NCI-H1092 treated with DMSO at 0.1 percent for 48 hours (cell line): ENCODE measurements around the gene MEP1A.

Experiments
- DNase-seq: peaks from one replicate; lab custom pipeline; 2025; lab: John Stamatoyannopoulos, UW

MEP1A gene

DNA sequence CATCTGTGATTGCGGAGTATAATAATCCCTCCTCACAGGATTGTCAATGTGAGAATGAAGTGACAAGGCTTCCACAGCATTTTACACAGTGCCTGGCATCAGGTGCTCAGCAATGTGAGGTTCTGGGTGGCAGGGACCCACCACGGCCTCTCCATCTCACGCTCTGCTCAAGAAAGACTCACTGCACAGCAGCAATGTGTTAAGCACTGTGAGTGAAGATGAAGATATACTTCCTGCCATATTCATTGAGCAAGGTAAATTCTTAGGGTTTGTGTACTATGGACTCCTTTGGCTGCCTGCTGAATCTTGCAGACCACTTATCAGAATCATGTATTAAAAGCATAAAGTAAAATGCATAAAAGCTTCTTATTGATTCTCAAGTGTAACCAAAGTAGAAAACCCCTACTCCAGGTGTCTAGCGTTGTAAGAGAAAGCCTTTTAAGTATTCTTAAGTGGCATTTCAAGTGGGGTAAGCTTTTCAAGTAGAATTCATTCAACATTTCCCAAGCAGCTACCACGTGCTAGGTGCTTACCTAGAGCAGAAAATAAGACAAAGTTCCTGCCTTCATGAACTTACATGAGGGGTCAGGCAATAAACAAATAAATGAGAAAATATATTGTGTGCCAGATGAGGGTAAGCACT, 17.0 kb upstream of the MEP1A start:
- no peak for DNase-seq

- DNase-seq: no peak
Observed at GRCh38 chr6:46777476-46778346, 15.5 kb upstream of the MEP1A start.

DNA sequence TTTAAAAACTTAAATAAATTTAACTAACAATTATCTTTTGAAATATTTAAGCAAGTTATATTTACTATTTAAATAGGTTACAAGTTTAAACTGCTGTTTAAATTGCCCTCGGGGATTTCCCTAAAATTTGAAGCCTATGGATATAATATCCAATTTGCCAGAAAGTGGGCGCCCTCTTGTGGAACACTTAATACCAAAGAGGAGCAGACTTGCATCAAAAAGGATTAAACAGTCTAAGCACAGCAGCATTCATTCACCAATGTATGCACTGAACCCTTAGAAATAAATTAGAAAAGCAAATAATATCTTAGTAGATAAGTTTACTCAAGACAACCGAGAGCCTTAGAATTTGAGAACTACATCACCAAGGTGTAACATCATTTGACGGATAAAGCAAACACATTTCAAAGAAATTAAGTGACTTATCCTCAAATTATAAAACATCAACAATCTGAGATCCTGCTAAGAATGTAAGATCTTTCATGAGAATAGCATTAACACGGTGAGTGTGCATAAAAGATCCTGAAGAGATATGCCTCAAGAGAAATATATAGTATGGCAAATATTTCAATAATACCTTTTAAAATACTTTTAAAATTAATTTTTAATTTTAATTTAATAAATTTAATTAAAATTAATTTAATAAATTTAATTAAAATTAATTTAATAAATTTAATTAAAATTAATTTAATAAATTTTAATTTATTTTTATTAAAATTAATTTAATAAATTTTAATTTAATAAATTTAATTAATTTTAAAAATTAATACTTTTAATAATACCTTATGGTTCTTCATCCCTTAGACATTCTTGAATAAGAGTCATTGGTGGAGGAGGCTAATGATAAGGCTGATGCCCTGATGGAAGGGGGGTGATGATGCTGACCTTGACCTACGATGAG, 11.5 kb upstream of the MEP1A start:
- peak; percentile 62 for DNase-seq

GRCh38 chr6:46784535-46784934, 8.7 kb upstream of the MEP1A start:
- DNase-seq: no peak

DNA sequence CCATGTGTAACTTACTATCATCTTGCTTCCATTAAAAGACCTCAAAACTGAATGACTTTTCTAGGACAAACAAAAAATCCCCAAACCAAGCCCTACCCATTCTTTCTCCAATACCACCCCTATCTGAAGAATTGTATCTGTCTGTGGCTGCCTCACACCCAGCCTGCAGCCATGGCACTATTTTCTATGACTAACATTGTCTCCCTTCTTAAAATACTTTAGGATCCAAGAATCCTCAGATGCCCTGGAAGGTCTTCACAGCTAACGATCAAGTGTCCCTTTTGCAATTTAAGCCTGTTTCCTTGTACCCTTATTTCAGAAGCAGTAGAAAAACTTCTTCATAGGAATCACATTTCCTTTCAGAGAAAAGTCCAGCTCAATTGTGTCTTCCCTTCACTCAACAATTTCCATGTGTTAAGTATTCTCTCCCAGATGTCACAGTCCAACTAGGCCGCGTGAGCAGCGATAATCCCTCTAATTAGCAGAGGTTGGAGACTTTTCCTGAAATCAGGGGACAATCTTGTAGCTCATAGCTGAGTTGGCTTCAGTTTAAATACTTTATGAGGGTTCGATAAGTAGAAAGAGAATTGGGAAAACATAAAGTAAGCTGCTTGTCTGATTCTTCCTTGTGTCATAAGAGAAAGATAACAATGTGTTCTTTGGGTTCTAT, 5.2 kb upstream of the MEP1A start:
- DNase-seq: no peak

DNA sequence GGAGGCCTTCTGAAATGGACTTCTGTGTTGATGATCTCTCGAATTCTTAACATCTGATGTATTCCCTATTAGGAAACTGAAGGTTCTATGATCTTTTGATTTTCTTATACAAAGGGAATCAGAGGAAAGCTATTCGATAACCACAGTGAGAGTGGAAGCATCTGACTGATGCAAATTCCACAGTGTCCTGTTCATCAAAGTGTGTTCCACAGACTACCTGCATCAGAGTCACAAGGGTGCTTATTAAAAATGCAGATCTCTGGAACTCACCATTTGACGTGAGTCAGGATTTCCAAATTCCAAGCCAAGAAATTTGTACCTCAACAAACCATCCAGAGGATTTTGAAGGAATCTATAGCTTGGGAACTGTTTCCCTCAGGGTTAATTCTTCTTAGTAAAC, 4.4 kb upstream of the MEP1A start:
- DNase-seq: no peak

- DNase-seq: no peak
Observed at GRCh38 chr6:46789434-46790354, 3.5 kb upstream of the MEP1A start.

DNA sequence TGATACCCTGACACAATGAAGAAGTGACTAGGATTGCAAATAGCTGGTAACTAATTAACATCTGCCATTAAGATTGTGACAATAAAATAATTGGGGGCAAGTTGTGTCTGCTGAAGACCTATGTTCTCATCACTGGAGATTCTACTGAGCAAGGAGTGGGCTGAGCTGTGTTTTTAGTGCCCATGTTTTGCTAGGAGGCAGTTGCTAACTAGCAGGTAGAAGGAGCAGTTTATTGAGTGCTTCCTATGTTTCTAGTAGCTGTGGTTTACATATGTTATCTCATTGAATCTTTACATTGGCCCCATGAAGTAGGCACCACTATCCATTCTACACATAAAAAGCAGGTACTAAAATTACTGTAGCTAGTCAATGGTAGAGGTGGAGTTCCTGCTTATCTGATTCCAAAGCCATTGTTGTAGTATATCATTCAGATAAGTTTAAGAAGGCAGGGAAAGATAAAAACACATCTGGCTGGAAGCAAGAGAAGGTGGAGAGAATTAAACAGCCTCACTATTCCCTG, 2.8 kb upstream of the MEP1A start:
- no peak for DNase-seq

- DNase-seq: no peak
Observed at GRCh38 chr6:46792635-46793034, 554 bp upstream of the MEP1A start.

DNA sequence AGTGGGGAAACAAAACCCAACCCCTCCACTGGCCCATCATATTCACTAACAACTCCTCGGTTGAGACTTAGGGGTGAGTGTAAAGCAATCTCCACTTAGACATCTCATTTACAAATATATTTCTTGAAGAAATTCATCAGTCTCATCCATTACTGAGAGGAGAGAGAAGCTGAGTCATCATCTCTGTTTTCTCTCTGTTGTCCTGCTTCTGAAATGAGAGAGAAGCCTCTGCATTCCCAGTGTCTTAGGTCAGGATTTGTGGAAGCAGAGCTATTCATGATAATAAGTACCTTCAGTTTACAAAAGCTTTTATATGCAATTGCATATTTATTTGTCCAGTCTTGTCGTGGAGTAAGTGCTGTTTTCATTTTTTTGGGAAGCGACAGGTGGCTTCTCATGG, 879 bp downstream of the MEP1A start:
- DNase-seq: no peak

DNA sequence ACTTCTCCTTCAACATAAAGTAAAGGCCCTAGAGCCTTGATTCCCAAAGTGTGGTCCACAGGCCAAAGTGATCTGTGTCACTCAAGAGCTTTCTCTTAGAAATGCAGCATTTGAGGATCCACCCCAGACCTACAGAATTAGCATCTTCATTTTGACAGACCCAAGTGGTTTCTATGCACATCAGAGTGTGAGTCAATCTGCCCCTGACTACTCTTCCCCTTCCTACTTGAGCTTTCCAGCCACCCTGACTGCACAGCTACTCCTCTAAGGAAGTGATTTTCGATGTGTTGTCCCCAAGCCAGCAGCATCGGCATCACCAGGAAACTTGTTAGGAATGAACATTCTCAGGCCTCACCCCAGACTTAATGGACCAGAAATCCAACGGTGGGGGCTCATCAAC, 2.6 kb downstream of the MEP1A start:
- DNase-seq: no peak

- DNase-seq: no peak
Observed at GRCh38 chr6:46796848-46797580, 3.8 kb downstream of the MEP1A start.

GRCh38 chr6:46799657-46800056, 6.5 kb downstream of the MEP1A start:
- DNase-seq: no peak

DNA sequence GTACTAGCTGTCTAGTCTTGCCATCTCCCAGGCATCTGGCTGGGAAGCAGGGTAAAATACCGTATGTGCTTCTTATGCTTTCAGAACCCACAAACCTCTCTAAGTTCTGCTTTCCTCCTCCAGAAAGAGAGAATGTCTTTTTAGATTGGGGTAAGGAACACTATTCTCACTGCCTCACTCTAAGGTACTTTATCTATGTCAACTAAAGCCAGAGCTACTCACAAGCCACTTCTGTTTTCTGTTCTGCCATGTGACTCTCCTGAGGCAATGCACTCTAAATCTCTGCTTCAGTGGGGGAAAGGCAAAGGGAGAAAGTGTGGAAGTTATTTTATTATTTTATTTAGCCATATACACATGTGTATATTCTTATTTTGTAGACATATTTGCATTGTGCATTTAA, 15.6 kb downstream of the MEP1A start:
- no peak for DNase-seq

- no peak for DNase-seq
Observed at GRCh38 chr6:46815130-46815529, 21.9 kb downstream of the MEP1A start.

DNA sequence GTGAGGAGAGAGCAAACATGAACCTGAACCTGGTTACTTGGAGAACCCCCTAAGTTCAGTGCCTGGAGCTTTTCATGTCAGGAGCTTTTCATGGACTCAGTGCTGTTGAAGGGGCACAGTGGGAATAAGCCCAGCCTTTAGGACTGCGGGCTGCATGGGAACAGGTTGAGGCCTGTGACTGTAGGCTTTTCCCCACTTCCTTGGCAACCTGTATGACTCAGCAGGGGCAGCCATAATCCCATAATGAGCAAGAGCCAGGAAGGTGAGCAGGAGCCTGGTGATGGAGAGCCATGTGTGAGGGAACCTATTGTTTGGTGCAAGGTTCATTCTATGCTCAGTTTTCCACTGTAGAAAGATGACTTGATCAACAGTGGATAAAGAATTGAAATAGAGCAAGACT, 23.4 kb downstream of the MEP1A start:
- no peak for DNase-seq

- DNase-seq: no peak
Observed at GRCh38 chr6:46819561-46819960, 26.4 kb downstream of the MEP1A start.

DNA sequence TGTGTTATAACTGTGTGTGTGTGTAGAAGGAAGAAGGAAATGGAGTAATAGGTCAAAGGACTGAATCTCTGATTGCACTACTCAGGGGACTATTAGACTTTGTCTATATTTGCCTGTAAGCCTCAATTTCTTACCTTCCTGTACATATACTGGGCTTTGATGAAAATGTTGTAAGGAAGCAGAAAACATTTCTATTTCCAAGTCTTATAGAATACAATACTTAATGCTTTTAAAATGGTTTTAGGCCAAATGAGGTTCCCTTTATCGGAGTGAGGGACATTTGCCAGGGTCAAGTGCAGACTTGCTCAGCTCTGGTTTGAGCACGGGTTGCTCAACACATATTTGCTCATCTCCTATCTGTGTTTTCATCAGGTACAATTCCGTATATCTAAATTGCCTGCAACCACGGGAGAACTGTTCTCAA, 28.3 kb downstream of the MEP1A start:
- no peak for DNase-seq

- DNase-seq: no peak
Observed at GRCh38 chr6:46828939-46829338, 35.8 kb downstream of the MEP1A start.

GRCh38 chr6:46832816-46833215, 39.6 kb downstream of the MEP1A start:
- DNase-seq: no peak
